ENCODE data around the gene VWC2L. TPM values are rescaled to one million over a fixed set of nuclear protein-coding genes. Genes with fewer than 3 reads are reported as not detected.

VWC2L gene
- total and polyA plus RNA-seq, 10 of the 15 experiments (the other 5 are each of a cell fraction or from before 2014, with no cell fraction given) = not detected

GRCh38 chr2:214547931-214548330 is 137.1 kb downstream of the VWC2L start:
- no peaks in the 10 kb centered on the region for H3K79me2 ChIP-seq (ENCODE audit: control insufficient read depth, insufficient read depth, low read length)
- no peaks in the 10 kb centered on the region for H4K20me1 ChIP-seq (ENCODE audit: control insufficient read depth, insufficient read depth)
- H3K9ac ChIP-seq (ENCODE audit: control insufficient read depth, insufficient read depth, low read length) = no peak overlapping the region
- no peak for TF ChIP-seq EZH2 (IDR thresholded peaks at IDR 0.05; ENCODE audit: borderline replicate concordance, control insufficient read depth, low read depth, low read length)
- no peak for TF ChIP-seq NR2C2 (IDR thresholded peaks at IDR 0.05; ENCODE audit: borderline replicate concordance, control insufficient read depth, insufficient read length, low read depth)
- no peak for TF ChIP-seq PAX5 (IDR thresholded peaks at IDR 0.05; ENCODE audit: borderline replicate concordance, low read depth, low read length)
- no peak for TF ChIP-seq POLR2A (IDR thresholded peaks at IDR 0.05; ENCODE audit: low read depth, low read length)
- no peak for TF ChIP-seq RBBP5 (conservative IDR thresholded peaks at IDR 0.05)
- TF ChIP-seq ZSCAN29 (IDR thresholded peaks at IDR 0.05) = no peak
- TF ChIP-seq CTCF (IDR thresholded peaks at IDR 0.05 in 2 of 3, conservative IDR thresholded peaks at IDR 0.05 in 1 of 3; ENCODE audit: control insufficient read depth in 2 of 3, extremely low read depth in 1 of 3, insufficient read depth in 1 of 3, low read depth in 3 of 3, low read length in 3 of 3) = no peak
- TF ChIP-seq E2F4 (IDR thresholded peaks at IDR 0.05; ENCODE audit: low read depth, low read length) = no peak
- no peak for TF ChIP-seq BACH1 (IDR thresholded peaks at IDR 0.05; ENCODE audit: borderline replicate concordance)
- no peak for TF ChIP-seq TBL1XR1 (IDR thresholded peaks at IDR 0.05; ENCODE audit: low read depth, low read length)
- no peak for TF ChIP-seq NFXL1 (IDR thresholded peaks at IDR 0.05; ENCODE audit: borderline replicate concordance)
- no peak for TF ChIP-seq ZNF24 (IDR thresholded peaks at IDR 0.05)
- TF ChIP-seq HCFC1 (IDR thresholded peaks at IDR 0.05; ENCODE audit: low read length) = no peak
- TF ChIP-seq YY1 (IDR thresholded peaks at IDR 0.05; ENCODE audit: low read depth, low read length) = no peak
- no peak for TF ChIP-seq SRF (IDR thresholded peaks at IDR 0.05; ENCODE audit: low read depth in 2 of 2, low read length in 2 of 2)
- FAIRE-seq (no peak), ATAC-seq (no peak), DNase-seq (ENCODE audit: low read depth, low spot score) (no peak)
- H3K4me1 ChIP-seq (ENCODE audit: control insufficient read depth, insufficient read depth, low read length) = no peaks in the 10 kb centered on the region
- intact Hi-C loops (cut with micrococcal nuclease; ENCODE audit: unreplicated experiment) = no loop called here
- CTCF ChIA-PET = interaction anchor here (1.1 kb wide), 1 partner anchor 8 kb away, joined by 3 read pairs; no protein-coding TSS in a partner anchor
- H3K27ac ChIP-seq (ENCODE audit: control insufficient read depth, insufficient read depth) = no peak overlapping the region
- H3K36me3 ChIP-seq (ENCODE audit: control insufficient read depth in 2 of 2, insufficient read depth in 2 of 2, low read length in 1 of 2) = no peaks in the 10 kb centered on the region
- H2AFZ ChIP-seq (ENCODE audit: control insufficient read depth, low read depth, low read length) = no peak overlapping the region
- RAD21 ChIA-PET (ENCODE audit: unreplicated experiment) = no interaction called here
- no TSS peak for BruUV-seq (replicated peaks)
- 33% methylated on average over 3 of the region's 3 CpGs for WGBS (ENCODE audit: insufficient coverage, insufficient replicate concordance, low lambda C conversion rate, missing lambda C conversion rate)
- no peak overlapping the region for H3K4me3 ChIP-seq
- no peaks in the 10 kb centered on the region for H3K27me3 ChIP-seq (replicated peaks in 1 of 2; ENCODE audit: control insufficient read depth in 2 of 2, insufficient read depth in 2 of 2, low read length in 1 of 2)
- in situ Hi-C loops (cut with MboI) = no loop called here
- POLR2A ChIA-PET = interaction anchor here (0.6 kb wide), 1 partner anchor 261 kb away, joined by 3 read pairs; the partner anchor contains the start of gene BARD1
- no peak overlapping the region for H3K4me2 ChIP-seq (ENCODE audit: control insufficient read depth, insufficient read depth)
- no peaks in the 10 kb centered on the region for H3K9me3 ChIP-seq (replicated peaks; ENCODE audit: control insufficient read depth, insufficient read depth, low read length)
- SMC1A ChIA-PET (ENCODE audit: uncharacterized antibody, unreplicated experiment) = interaction anchor here (0.6 to 2.0 kb wide), 7 partner anchors 9 to 35 kb away, joined by 3 to 6 read pairs (median 4); no protein-coding TSS in a partner anchor
